H9 (cell line): ENCODE measurements around the gene CORO2B. TPM values are rescaled to one million over a fixed set of nuclear protein-coding genes. Genes with fewer than 3 reads are reported as not detected.
A peak's percentile ranks its signal among the peaks of the same experiment; 100 is the strongest.

Experiments
- DNase-seq: peaks from one replicate; pipeline ENCODE4 v3.0.0-alpha.2; 2017
- H2AFZ ChIP-seq: one replicate; pipeline ENCODE4 v1.6.1; 2013; ENCODE audit warnings: mild to moderate bottlenecking, low read length, control low read depth, moderate library complexity
- H2AK5ac ChIP-seq: 2 replicates; pipeline ENCODE4 v1.6.1; 2013; ENCODE audit warnings: low read length, control low read depth, mixed read lengths; ENCODE audit not compliant: insufficient read length
- H2BK120ac ChIP-seq: one replicate; pipeline ENCODE4 v1.6.1; 2013; ENCODE audit warnings: low read depth, mild to moderate bottlenecking, low read length, control low read depth, inconsistent platforms; ENCODE audit not compliant: poor library complexity, severe bottlenecking
- H2BK12ac ChIP-seq: 2 replicates; pipeline ENCODE4 v1.6.1; 2013; ENCODE audit warnings: low read length, control low read depth, mixed read lengths, low read depth; ENCODE audit not compliant: insufficient read length
- H2BK15ac ChIP-seq: 2 replicates; pipeline ENCODE4 v1.6.1; 2013; ENCODE audit warnings: low read depth, low read length, control low read depth
- H2BK20ac ChIP-seq: one replicate; pipeline ENCODE4 v1.6.1; 2013; ENCODE audit warnings: low read depth, mild to moderate bottlenecking, low read length, control low read depth, inconsistent platforms; ENCODE audit not compliant: poor library complexity, severe bottlenecking
- H2BK5ac ChIP-seq: 2 replicates; pipeline ENCODE4 v1.6.1; 2013; ENCODE audit warnings: low read length, control low read depth, mixed read lengths; ENCODE audit not compliant: insufficient read length
- H3K14ac ChIP-seq: 2 replicates; pipeline ENCODE4 v1.6.1; 2013; ENCODE audit warnings: low read length, control low read depth; ENCODE audit not compliant: insufficient read depth
- H3K18ac ChIP-seq: 2 replicates; pipeline ENCODE4 v1.6.1; 2013; ENCODE audit warnings: low read depth, mild to moderate bottlenecking, mixed read lengths, low read length, control low read depth; ENCODE audit not compliant: insufficient read length
- H3K23ac ChIP-seq: 2 replicates; pipeline ENCODE4 v1.6.1; 2013; ENCODE audit warnings: low read length, control low read depth, mixed read lengths, low read depth; ENCODE audit not compliant: insufficient read length
- H3K23me2 ChIP-seq: 2 replicates; pipeline ENCODE4 v1.6.1; 2013; ENCODE audit warnings: low read depth, mild to moderate bottlenecking, mixed read lengths, low read length, control low read depth; ENCODE audit not compliant: insufficient read length, poor library complexity, severe bottlenecking
- H3K27ac ChIP-seq: 2 replicates; pipeline ENCODE4 v1.5.1; 2013; ENCODE audit warnings: low read length, control low read depth, mixed read lengths, low read depth; ENCODE audit not compliant: insufficient read length
- H3K27me3 ChIP-seq: 2 replicates; pipeline ENCODE4 v1.6.1; 2013; ENCODE audit warnings: low read length, control low read depth, inconsistent platforms; ENCODE audit not compliant: insufficient read depth
- H3K4ac ChIP-seq: 2 replicates; pipeline ENCODE4 v1.6.1; 2013; ENCODE audit warnings: low read depth, mild to moderate bottlenecking, control low read depth, inconsistent platforms, low read length, moderate library complexity
- H3K4me1 ChIP-seq: 2 replicates; pipeline ENCODE4 v1.6.1; 2013; ENCODE audit warnings: low read length, control low read depth, inconsistent platforms; ENCODE audit not compliant: insufficient read depth
- H3K4me2 ChIP-seq: 2 replicates; pipeline ENCODE4 v1.6.1; 2013; ENCODE audit warnings: low read length, control low read depth, mixed read lengths; ENCODE audit not compliant: insufficient read length, insufficient read depth
- H3K56ac ChIP-seq: 2 replicates; pipeline ENCODE4 v1.6.1; 2013; ENCODE audit warnings: low read depth, mild to moderate bottlenecking, mixed read lengths, low read length, control low read depth; ENCODE audit not compliant: insufficient read length
- H3K79me1 ChIP-seq: 2 replicates; pipeline ENCODE4 v1.6.1; 2013; ENCODE audit warnings: low read depth, mild to moderate bottlenecking, moderate library complexity, low read length, control low read depth, inconsistent platforms; ENCODE audit not compliant: insufficient read depth, poor library complexity, severe bottlenecking
- H3K79me2 ChIP-seq: 2 replicates; pipeline ENCODE4 v1.6.1; 2013; ENCODE audit warnings: low read length, control low read depth, inconsistent platforms; ENCODE audit not compliant: insufficient read depth
- H3K9ac ChIP-seq: 2 replicates; pipeline ENCODE4 v1.6.1; 2013; ENCODE audit warnings: low read length, control low read depth, mixed read lengths; ENCODE audit not compliant: insufficient read length; ENCODE audit errors: extremely low read depth
- H3K9me3 ChIP-seq: one replicate; pipeline ENCODE4 v1.6.1; 2013; ENCODE audit warnings: low read depth, low read length, inconsistent platforms; ENCODE audit not compliant: control insufficient read depth
- H3T11ph ChIP-seq: one replicate; pipeline ENCODE4 v1.6.1; 2013; ENCODE audit warnings: mild to moderate bottlenecking, low read length, control low read depth, inconsistent platforms
- H4K20me1 ChIP-seq: one replicate; pipeline ENCODE4 v1.6.1; 2013; ENCODE audit not compliant: control insufficient read depth, insufficient read length, insufficient read depth
- H4K5ac ChIP-seq: 2 replicates; pipeline ENCODE4 v1.6.1; 2013; ENCODE audit warnings: low read depth, mild to moderate bottlenecking, mixed read lengths, low read length, control low read depth; ENCODE audit not compliant: insufficient read length
- H4K8ac ChIP-seq: replicated peaks from 2 replicates; pipeline ENCODE4 v1.6.1; 2013; ENCODE audit warnings: low read length, control low read depth, mixed read lengths, low read depth; ENCODE audit not compliant: insufficient read length
- H4K91ac ChIP-seq: 2 replicates; pipeline ENCODE4 v1.6.1; 2013; ENCODE audit warnings: low read depth, mild to moderate bottlenecking, moderate library complexity, mixed read lengths, low read length, control low read depth; ENCODE audit not compliant: insufficient read length
- H3K27ac Mint-ChIP-seq, 3 experiments: 2 replicates in 2 of 3; 3 replicates in 1 of 3; pipeline ENCODE4 v1.8.0; 2020 to 2021; ENCODE audit warnings: mixed read lengths in 3 of 3, mild to moderate bottlenecking in 1 of 3, moderate library complexity in 1 of 3
- H3K27me3 Mint-ChIP-seq: 2 replicates; pipeline ENCODE4 v1.8.0; 2021; ENCODE audit warnings: low read depth, mild to moderate bottlenecking, moderate library complexity, mixed read lengths
- H3K36me3 Mint-ChIP-seq, 3 experiments: 2 replicates in 2 of 3; 3 replicates in 1 of 3; pipeline ENCODE4 v1.8.0; 2020 to 2021; ENCODE audit warnings: low read depth in 3 of 3, mixed read lengths in 3 of 3; ENCODE audit not compliant: insufficient read depth in 1 of 3
- H3K4me1 Mint-ChIP-seq, 2 experiments: 2 replicates each; pipeline ENCODE4 v1.8.0; 2020; ENCODE audit warnings: mixed read lengths in 2 of 2
- H3K4me3 Mint-ChIP-seq, 2 experiments: 2 replicates in 1 of 2; 3 replicates in 1 of 2; pipeline ENCODE4 v1.8.0; 2020 to 2021; ENCODE audit warnings: mild to moderate bottlenecking in 2 of 2, mixed read lengths in 2 of 2, moderate library complexity in 1 of 2
- H3K9me3 Mint-ChIP-seq, 2 experiments: 2 replicates in 1 of 2; 3 replicates in 1 of 2; pipeline ENCODE4 v1.8.0; 2020; ENCODE audit warnings: mild to moderate bottlenecking in 2 of 2, mixed read lengths in 2 of 2, moderate library complexity in 1 of 2
- WGBS: extraction: QIAGEN DNeasy Blood & Tissue Kit; methylation state at CpG from one replicate; pipeline ENCODE4 v1.1.7; 2013; ENCODE audit warnings: missing lambda C conversion rate, low lambda C conversion rate, mixed read lengths; ENCODE audit not compliant: insufficient read length; ENCODE audit errors: extremely low coverage; 5-methylcytosine and 5-hydroxymethylcytosine counted together
- total RNA-seq: library from RNA; stranded (reverse); gene quantifications from 2 replicates; pipeline ENCODE4 v1.2.1, GENCODE V29; 2021
- TF ChIP-seq, protein P1 (sequence below): fragments of 200-600 bp; sonication (generic); conservative IDR thresholded peaks from 3 replicates; pipeline ENCODE4 v1.8.0; 2021; ENCODE audit warnings: antibody characterized with exemption, mild to moderate bottlenecking

Gene CORO2B
- total RNA-seq, 1 experiment from 2014 or later, result 3.1 TPM

GRCh38 chr15:68602459-68603215 lies 23.8 kb downstream of the CORO2B start:
- DNase-seq, result no peak
- Histone ChIP-seq H4K91ac (no peak overlapping the region), H3K9me3 (no peaks in the 10 kb centered on the region), H4K8ac (no peak overlapping the region), H2AFZ (no peak overlapping the region), H3K79me2 (no peaks in the 10 kb centered on the region; the same call in 1 of the 2 replicates), H3K27ac (no peak overlapping the region), H3K27me3 (no peaks in the 10 kb centered on the region), H3K4ac (no peak overlapping the region), H2BK15ac (no peak overlapping the region), H3K56ac (no peak overlapping the region), H2BK20ac (no peak overlapping the region), H3K23ac (no peak overlapping the region), H4K20me1 (no peaks in the 10 kb centered on the region), H2BK120ac (no peak overlapping the region), H3K4me2 (no peak overlapping the region), H3T11ph (no peak overlapping the region), H2AK5ac (no peak overlapping the region), H2BK12ac (no peak overlapping the region), H4K5ac (no peak overlapping the region), H3K18ac (no peak overlapping the region), H3K14ac (no peak overlapping the region), H3K79me1 (no peaks in the 10 kb centered on the region), H3K4me1 (peaks cover 14% of the 10 kb centered on the region), H3K9ac (no peak overlapping the region), H3K23me2 (peaks cover 2% of the 10 kb centered on the region), H2BK5ac (no peak overlapping the region)
- Mint-ChIP-seq H3K4me3 (no peak overlapping the region), H3K27ac (peak overlapping the region in 1 of 3 experiments; percentile 18; a peak in 1 of 7 replicates), H3K27me3 (peaks cover 38% of the 10 kb centered on the region), H3K4me1 (peaks cover 49 to 53% of the 10 kb centered on the region in 2 experiments), H3K9me3 (no peaks in the 10 kb centered on the region; a peak in 1 of 5 replicates), H3K36me3 (peaks cover 0 to 8% (median 0%) of the 10 kb centered on the region in 3 experiments; a peak in 2 of 7 replicates)
- no CpG with 5 or more reads among the region's 11 CpGs for WGBS
- TF ChIP-seq, protein P1, sequence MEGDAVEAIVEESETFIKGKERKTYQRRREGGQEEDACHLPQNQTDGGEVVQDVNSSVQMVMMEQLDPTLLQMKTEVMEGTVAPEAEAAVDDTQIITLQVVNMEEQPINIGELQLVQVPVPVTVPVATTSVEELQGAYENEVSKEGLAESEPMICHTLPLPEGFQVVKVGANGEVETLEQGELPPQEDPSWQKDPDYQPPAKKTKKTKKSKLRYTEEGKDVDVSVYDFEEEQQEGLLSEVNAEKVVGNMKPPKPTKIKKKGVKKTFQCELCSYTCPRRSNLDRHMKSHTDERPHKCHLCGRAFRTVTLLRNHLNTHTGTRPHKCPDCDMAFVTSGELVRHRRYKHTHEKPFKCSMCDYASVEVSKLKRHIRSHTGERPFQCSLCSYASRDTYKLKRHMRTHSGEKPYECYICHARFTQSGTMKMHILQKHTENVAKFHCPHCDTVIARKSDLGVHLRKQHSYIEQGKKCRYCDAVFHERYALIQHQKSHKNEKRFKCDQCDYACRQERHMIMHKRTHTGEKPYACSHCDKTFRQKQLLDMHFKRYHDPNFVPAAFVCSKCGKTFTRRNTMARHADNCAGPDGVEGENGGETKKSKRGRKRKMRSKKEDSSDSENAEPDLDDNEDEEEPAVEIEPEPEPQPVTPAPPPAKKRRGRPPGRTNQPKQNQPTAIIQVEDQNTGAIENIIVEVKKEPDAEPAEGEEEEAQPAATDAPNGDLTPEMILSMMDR, result no peak
